Osteoblast (primary cell): ENCODE results near the gene CREB5. TPM values are rescaled to one million over a fixed set of nuclear protein-coding genes. Genes with fewer than 3 reads are reported as not detected.

Experiments used
- DNase-seq: peaks from one replicate; pipeline ENCODE4 v3.0.0; 2011; ENCODE audit warnings: low spot score, mixed read lengths; ENCODE audit not compliant: insufficient read length; ENCODE audit errors: missing footprints
- H2AFZ ChIP-seq: 2 replicates; pipeline ENCODE4 v1.6.0; 2011; ENCODE audit warnings: mild to moderate bottlenecking, low read length
- H3K27ac ChIP-seq: 2 replicates; pipeline ENCODE4 v1.5.1; 2011; ENCODE audit warnings: mild to moderate bottlenecking, low read depth, low read length, moderate library complexity
- H3K27me3 ChIP-seq: 2 replicates; pipeline ENCODE4 v1.6.0; 2012; ENCODE audit warnings: mild to moderate bottlenecking, control low read depth, inconsistent platforms, low read length, moderate library complexity; ENCODE audit not compliant: insufficient read depth
- H3K36me3 ChIP-seq: 2 replicates; pipeline ENCODE4 v1.5.1; 2011; ENCODE audit warnings: mild to moderate bottlenecking, low read length, control low read depth, moderate library complexity; ENCODE audit not compliant: insufficient read depth
- H3K4me1 ChIP-seq: 2 replicates; pipeline ENCODE4 v1.5.1; 2011; ENCODE audit warnings: mild to moderate bottlenecking, low read length, control low read depth, moderate library complexity; ENCODE audit not compliant: insufficient read depth
- H3K4me2 ChIP-seq: 2 replicates; pipeline ENCODE4 v1.6.0; 2011; ENCODE audit warnings: mild to moderate bottlenecking, low read length; ENCODE audit not compliant: insufficient read depth
- H3K4me3 ChIP-seq: fragments of 200-600 bp; sonication (generic); 3 replicates; pipeline ENCODE4 v1.5.1; 2012; ENCODE audit warnings: mild to moderate bottlenecking, low read length, inconsistent platforms; ENCODE audit not compliant: insufficient read depth
- H3K79me2 ChIP-seq: 2 replicates; pipeline ENCODE4 v1.6.0; 2012; ENCODE audit warnings: mild to moderate bottlenecking, low read length, control low read depth, inconsistent platforms; ENCODE audit not compliant: insufficient read depth
- H3K9me3 ChIP-seq: 2 replicates; pipeline ENCODE4 v1.5.1; 2011; ENCODE audit warnings: low read depth, low read length, control low read depth
- H4K20me1 ChIP-seq: 2 replicates; pipeline ENCODE4 v1.6.0; 2012; ENCODE audit warnings: mild to moderate bottlenecking, low read length, control low read depth; ENCODE audit not compliant: insufficient read depth
- total RNA-seq: library from RNA; depleted of rRNA; stranded (reverse); fragments of >200 nt; gene quantifications from 2 replicates; pipeline ENCODE4 v1.2.3, GENCODE V29; 2012
- TF ChIP-seq, protein P1 (sequence below): IDR thresholded peaks from 2 replicates; pipeline ENCODE4 v1.5.1; 2011; ENCODE audit warnings: mild to moderate bottlenecking, low read depth, low read length, moderate library complexity; ENCODE audit errors: extremely low read depth

The CREB5 gene
- total RNA-seq, 1 donor, result 5.1 TPM

DNA sequence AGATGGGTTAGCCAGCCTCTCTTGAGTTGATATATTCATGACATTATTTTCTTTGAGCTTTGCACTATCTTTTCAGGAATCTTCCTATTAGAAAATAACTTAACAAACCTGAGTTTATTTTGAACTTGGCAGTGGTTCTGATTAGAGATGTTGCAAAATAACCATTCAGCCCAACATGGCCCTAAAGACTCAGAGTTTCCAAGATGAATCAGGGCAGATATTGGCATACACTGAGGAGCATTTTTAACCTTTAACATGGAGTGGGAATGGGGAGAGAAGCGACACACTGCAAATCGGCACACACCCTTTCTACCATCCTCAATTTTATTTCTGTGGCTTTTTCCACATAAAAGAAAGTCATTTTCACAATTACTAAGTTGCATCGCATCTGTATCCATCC, 355.0 kb downstream of the CREB5 start:
- Histone ChIP-seq H3K27ac (peak overlapping the region; percentile 14), H2AFZ (no peak overlapping the region), H3K9me3 (no peaks in the 10 kb centered on the region), H4K20me1 (no peaks in the 10 kb centered on the region), H3K4me3 (no peak overlapping the region), H3K27me3 (no peaks in the 10 kb centered on the region), H3K4me1 (peaks cover 30% of the 10 kb centered on the region), H3K4me2 (no peak overlapping the region), H3K79me2 (no peaks in the 10 kb centered on the region), H3K36me3 (no peaks in the 10 kb centered on the region)
- DNase-seq, result no peak
- TF ChIP-seq, protein P1, sequence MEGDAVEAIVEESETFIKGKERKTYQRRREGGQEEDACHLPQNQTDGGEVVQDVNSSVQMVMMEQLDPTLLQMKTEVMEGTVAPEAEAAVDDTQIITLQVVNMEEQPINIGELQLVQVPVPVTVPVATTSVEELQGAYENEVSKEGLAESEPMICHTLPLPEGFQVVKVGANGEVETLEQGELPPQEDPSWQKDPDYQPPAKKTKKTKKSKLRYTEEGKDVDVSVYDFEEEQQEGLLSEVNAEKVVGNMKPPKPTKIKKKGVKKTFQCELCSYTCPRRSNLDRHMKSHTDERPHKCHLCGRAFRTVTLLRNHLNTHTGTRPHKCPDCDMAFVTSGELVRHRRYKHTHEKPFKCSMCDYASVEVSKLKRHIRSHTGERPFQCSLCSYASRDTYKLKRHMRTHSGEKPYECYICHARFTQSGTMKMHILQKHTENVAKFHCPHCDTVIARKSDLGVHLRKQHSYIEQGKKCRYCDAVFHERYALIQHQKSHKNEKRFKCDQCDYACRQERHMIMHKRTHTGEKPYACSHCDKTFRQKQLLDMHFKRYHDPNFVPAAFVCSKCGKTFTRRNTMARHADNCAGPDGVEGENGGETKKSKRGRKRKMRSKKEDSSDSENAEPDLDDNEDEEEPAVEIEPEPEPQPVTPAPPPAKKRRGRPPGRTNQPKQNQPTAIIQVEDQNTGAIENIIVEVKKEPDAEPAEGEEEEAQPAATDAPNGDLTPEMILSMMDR, result no peak

DNA sequence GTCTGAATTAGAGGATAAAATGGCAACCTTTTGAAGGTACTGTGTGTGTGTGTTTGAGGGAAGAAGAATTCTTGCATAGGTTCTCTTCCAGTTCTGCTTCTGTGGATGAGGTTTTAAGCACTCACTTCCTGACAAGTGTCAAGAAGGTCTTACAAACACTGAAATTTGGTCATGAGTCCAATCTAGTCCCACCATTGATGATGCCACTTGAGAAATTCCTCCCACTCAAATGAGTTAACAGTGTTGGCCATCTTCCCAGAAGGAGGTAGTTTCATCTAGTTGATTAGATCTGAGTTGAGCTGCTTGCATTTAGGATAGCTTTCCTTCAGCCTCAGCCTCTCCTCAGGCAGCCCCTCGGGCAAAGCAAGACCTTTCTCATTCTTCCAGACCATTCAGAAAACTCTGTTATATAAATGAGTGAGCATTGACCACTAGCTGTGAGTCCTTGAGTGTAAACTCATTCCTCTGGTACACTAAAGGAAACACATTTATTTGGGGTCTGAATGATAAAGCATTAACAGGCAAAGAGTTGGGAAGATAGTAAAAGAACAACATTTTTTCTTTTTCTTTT, 356.3 kb downstream of the CREB5 start:
- Histone ChIP-seq H3K36me3 (no peaks in the 10 kb centered on the region), H3K4me3 (no peak overlapping the region), H3K79me2 (no peaks in the 10 kb centered on the region), H4K20me1 (no peaks in the 10 kb centered on the region), H3K27ac (peak overlapping the region; percentile 30), H3K9me3 (no peaks in the 10 kb centered on the region), H3K4me2 (peak overlapping the region; percentile 26), H2AFZ (no peak overlapping the region), H3K27me3 (no peaks in the 10 kb centered on the region), H3K4me1 (peaks cover 30% of the 10 kb centered on the region)
- DNase-seq, result peak; percentile 83
- TF ChIP-seq, protein P1, result no peak

DNA sequence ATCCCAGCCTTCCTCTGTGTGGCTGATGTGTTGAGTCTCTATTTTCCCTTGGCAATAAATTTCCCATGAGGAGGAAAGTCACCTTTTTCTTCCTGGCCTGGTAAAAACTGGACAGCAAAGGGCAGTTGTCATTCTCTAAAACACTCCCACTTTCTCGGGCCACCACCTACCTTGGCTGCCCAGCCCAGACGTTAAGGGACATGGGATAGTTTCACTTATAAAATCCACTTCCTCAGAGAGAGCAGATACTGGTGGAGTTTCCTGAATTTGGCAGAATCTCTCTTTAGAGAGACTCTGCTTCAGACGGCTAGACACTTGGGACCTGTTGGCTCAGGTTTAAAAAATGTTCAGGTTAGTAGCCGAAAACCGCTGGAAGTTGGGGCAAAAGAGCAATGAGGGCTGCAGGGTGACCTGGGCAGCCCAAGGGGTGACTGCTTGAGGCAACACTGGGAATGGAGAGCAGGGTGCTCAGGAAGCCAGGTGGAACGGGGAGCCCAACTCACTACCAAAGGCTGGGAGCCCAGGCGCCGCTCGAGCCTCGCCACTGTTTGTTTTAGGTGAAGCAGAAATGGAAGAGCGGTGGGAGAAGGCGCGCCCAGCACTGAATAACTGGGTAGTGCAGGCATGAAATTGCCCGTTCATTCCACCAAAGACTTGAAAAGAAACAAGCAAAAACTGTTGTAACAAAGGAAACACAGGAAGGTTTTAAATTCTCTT, 359.7 kb downstream of the CREB5 start:
- no peak for DNase-seq
- Histone ChIP-seq H3K27me3 (no peaks in the 10 kb centered on the region), H3K4me2 (peak overlapping the region; percentile 34), H4K20me1 (no peaks in the 10 kb centered on the region), H3K27ac (no peak overlapping the region), H3K4me1 (peaks cover 21% of the 10 kb centered on the region), H3K9me3 (no peaks in the 10 kb centered on the region), H3K4me3 (no peak overlapping the region), H3K79me2 (no peaks in the 10 kb centered on the region), H3K36me3 (no peaks in the 10 kb centered on the region), H2AFZ (no peak overlapping the region)
- TF ChIP-seq, protein P1, result no peak

GRCh38 chr7:28773423-28774145, 361.3 kb downstream of the CREB5 start:
- TF ChIP-seq, protein P1, result no peak
- Histone ChIP-seq H2AFZ (no peak overlapping the region), H4K20me1 (no peaks in the 10 kb centered on the region), H3K4me2 (no peak overlapping the region), H3K36me3 (no peaks in the 10 kb centered on the region), H3K9me3 (no peaks in the 10 kb centered on the region), H3K79me2 (no peaks in the 10 kb centered on the region), H3K4me1 (peaks cover 6% of the 10 kb centered on the region), H3K4me3 (no peak overlapping the region), H3K27me3 (no peaks in the 10 kb centered on the region), H3K27ac (no peak overlapping the region)
- DNase-seq, result no peak
